Measurements from ENCODE around the gene ROBO1.
"Not testable (repeated sequence)": the region's sequence is repeated elsewhere in the genome, so short reads cannot be mapped to it uniquely, and the experiment has no call there.

The ROBO1 gene

DNA sequence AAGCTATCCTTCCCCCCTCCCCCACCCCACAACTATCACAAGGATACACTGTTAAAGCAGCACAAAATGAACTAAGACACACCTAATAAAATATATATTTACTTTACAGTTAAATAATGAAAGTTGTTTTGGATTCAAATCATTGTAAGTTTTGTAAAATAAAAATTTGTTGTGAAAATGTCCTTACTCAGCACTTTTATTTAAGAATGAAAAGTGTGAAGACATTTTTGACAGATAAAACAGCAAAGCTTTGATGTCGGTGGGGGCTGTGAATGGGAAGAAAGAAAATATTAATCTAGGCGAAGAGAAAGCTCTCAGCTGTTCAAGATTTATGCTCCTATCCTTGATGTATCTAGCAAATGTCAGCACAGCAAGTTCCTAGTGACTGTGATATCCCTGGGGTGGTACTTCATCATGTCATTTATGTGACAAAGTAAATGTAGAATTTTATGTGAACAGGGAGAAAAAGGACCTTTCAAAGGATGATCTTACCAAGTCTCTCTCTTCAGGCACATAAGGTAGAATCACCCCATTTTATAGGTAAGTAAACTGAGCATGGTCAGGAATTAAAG lies 216.4 kb downstream of the ROBO1 start:
- DNase-seq (ENCODE audit: low spot score), result no peak

DNA sequence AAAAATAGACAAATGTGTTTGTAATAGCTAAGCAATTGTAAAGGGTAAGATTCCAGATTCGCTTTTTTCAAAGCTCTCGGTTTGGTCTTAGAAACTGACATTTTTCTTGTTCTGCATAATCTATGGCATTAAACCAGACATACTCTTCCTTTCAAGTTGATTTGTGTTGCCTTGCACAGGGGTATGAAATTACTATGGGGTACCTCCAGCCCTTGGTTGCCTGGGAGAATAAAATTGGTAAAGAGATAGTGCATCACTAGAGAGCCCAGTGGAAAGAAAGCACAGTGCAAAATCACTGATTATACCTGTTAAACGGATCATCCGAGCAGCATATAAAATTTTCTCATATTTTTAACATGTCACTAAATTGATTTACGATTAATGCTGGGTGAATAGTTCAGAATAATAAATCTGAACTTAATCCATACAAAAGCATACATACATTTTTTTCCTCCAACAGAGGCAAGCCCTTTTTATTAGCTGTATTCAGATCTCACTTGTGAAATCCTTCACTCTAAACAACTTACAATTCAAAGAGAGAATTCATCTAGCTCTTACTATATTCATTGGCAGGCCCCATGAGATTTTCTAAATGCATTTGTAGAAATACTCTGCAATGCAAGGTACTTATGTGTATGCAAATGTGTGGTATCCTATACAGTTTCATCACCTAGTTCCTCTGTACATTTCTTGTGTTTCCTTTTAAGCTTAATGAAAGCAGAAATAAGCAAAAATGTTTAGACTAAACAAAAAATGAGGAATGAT lies 224.4 kb downstream of the ROBO1 start:
- DNase-seq (ENCODE audit: low spot score), result no peak

DNA sequence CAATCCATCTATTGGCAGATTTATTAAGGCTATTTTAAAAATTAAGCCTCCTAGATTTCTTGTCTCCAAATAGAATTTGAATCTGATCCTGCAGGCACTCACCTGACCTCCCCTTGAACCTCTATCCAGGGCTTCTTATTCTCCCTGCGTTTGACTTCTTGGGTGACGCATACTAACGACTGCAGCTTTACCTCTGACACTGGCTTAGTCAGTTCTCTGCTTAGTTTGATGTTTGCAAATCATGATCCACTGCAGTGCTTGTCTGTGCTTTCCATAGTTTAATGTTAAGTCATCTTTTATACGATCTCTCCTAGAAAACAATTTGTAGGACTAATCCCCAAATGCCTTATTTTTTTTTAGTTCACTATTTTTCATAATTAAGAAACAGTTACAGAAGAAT lies 233.1 kb downstream of the ROBO1 start:
- DNase-seq (ENCODE audit: low spot score), result no peak

DNA sequence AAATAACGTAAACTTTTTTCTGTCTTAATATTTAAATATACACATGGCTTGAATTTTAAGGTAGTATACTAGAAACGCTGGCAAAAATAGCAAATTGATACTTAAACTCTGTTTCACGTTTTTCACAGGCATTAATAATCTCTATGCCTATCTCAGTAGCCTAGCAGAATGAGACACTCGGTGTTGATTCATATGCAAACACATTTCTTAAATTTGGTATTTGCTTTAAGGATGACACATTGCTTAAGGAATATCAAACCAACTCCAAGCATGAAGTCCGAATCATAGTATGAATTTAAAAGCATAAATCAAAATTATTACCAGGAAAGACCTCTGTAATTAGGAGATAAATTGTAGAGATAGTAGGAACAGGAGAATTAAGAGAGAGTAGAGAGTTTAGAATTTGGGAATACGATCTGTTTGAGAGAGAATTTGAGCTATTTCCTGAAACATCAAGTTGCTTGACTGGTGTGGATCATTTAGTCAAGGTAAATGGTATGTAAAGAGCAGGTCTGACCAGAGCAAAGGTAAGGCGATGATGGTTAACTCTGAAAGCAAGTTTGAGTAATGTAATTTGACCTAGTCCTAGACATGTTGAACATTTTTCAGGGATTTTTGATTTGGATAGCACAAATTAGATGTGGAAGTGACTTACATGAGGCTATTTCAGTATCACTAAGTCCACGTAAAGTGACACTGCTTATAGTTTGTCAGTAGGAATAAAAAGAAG lies 236.1 kb downstream of the ROBO1 start:
- no peak for DNase-seq (ENCODE audit: low spot score)

DNA sequence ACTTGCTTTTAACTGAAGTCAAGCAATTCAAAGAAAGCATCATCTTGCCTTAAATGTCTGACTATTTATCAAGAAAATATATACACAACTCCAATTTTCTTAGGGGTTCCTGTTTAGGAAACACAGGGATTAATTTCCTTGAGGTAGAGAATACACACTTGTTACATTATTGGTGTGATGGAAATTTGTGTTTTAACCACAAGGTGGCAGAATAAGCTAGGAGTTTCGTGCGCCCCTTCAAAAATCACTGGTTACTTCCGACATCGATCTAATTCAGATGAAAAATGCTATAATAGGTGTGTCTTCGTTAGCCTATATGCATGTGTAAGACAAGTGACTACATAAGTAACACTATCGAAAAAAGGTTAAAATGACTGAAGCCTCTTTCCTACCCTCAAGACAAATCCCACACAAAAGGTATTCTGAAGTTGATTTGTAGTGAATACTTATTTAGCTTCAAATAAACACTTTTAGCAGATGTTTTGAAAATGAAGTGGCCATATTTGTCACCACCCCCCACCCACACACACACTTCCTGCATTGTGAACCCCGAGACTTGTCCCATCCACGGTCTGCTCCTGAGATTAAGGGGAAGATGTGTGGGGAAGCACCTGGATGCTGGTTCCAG lies 246.5 kb downstream of the ROBO1 start:
- no peak for DNase-seq (ENCODE audit: low spot score)

DNA sequence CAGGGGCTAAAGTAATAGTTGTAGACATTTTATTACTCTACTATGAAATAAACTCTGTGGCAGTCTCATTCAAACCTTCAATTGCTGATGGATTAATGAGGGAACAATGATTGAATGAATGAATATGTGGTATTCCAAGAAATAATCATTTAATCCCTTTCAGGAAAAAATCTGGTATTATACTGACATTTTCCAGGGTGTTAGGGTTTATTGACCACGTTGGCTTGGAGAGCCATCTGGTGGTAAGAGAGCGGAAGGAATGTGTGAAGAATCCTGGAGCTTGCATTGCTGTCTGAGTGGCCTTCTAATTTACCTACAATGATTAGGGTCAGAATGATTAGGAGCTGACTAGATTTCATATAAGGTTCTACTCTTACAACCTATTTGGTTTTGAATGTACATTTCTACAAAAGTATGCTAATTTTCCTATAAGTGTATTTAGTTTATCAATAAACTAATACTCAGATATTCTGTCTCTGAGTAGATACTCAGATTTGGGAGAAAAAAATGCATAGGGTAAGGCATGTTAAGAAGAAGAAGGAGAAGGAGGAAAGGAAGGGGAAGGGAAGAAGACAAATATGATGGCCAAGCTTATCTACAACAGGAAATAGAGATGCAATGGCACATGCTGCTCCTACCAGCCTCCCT lies 249.9 kb downstream of the ROBO1 start:
- no peak for DNase-seq (ENCODE audit: low spot score)

DNA sequence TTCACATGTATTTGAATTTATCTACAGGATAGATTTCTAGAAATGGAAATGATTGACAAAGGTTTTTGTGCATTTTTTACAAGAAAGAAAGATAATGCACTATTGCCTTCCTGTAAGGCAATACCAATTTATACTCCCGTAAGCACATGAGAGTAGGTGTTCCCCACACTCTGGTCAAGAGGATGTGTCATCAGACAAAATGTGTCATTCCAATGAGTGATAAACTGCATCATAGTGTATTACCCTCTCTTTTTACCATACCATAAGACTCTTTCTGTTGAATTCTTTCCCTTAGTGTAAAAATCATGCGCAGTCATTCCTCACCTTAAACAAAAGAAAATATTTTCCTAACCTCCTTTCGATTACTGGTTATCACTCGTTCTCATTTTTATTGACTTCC lies 251.0 kb downstream of the ROBO1 start:
- DNase-seq (ENCODE audit: low spot score), result no peak

DNA sequence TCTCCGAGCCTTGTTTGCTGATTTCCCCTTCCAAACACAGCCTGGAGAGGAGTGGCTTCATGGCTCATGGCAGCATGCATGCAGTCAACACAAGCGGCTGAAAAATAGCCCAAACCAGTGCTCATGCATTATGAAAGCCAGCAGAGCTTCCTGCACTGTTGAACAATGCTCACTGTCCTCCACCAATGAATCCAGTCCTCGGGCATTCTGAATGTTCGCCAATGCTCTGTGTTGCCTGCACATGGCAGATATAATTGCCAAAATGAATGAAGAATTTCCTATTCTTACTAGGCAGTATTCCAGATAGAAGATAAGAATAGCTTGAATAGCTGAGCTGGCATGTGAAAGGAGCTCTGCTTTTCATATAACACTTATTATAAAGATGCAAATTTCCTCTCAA lies 252.7 kb downstream of the ROBO1 start:
- DNase-seq (ENCODE audit: low spot score), result no peak

DNA sequence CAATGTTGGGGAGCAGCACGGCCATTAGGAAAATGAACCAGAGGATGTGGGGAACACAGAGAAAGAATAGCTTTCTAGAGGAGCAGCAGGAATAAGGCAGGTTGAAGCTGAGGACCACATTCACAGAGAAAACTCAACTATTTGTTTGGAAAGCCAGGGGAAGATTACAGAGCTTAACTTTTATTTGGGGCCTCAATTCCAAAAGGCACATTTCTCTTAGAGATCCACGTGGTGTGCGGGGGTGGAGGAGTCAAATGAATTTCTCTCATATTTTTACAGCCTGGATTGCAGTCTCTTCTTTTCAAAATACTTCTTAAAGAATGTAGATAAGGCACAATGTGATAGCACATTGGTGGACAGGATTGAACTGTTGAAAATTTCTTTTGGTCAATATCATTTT lies 253.7 kb downstream of the ROBO1 start:
- no peak for DNase-seq (ENCODE audit: low spot score)

DNA sequence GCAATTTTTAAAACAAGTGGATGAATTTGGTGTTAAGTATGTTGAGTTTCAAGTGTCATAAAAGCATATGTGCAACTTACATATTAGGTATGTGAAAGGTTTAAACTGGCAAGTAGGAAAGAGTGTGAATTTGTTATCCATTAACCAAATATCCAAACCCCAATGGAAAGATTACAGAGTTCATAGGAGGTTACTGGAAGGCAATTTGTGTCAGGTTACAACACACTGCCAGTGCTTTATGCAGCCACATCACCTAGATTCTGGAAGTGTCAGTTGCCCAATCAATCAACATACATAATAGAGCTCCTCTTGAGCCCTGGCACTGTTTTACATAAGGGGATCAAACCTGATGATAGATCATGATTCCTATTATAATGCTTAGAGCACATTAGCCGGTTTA lies 261.0 kb downstream of the ROBO1 start:
- no peak for DNase-seq (ENCODE audit: low spot score)

DNA sequence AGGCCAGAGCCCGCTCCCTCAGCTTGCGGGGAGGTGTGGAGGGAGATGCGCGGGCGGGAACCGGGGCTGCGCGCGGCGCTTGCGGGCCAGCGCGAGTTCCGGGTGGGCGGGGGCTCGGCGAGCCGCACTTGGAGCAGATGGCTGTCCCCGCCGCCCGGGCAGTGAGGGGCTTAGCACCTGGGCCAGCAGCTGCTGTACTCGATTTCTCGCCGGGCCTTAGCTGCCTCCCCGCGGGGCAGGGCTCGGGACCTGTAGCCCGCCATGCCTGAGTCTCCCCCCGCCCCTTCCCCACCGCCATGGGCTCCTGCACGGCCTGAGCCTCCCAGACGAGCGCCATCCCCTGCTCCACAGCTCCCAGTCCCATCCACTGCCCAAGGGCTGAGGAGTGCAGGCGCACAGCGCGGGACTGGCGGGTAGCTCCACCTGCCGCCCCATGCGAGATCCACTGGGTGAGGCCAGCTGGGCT lies 265.5 kb downstream of the ROBO1 start:
- DNase-seq (ENCODE audit: low spot score), result not testable (repeated sequence)

DNA sequence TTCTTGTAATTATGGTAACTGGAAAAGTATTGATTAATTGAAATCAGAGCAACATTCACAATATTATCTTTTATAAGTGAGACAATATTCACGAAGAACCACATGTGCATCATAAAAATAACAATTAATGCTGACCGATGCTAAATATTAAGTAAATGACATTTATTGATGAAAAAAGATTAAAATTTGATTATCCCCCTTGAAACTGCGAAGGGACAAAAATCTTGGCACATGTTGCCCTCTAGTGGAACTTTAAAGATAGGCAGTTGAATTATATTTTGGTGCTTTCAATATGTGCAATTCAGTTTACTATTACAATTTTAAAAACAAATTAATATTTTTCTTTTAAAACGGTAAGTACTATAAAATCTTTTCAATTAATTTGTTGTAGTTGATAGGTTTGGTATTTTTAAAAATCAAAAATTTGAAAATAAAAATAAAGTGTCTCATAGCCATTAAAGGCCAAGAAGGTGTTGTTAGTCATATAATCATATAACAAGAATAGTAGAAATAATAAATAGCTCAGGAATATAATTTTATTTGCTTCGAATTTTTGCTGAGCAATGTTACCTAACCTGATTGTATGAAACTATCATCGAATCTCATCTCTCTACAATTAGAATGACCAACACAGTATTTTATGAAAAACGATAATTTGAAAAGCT lies 270.2 kb downstream of the ROBO1 start:
- DNase-seq (ENCODE audit: low spot score), result peak; percentile 36

DNA sequence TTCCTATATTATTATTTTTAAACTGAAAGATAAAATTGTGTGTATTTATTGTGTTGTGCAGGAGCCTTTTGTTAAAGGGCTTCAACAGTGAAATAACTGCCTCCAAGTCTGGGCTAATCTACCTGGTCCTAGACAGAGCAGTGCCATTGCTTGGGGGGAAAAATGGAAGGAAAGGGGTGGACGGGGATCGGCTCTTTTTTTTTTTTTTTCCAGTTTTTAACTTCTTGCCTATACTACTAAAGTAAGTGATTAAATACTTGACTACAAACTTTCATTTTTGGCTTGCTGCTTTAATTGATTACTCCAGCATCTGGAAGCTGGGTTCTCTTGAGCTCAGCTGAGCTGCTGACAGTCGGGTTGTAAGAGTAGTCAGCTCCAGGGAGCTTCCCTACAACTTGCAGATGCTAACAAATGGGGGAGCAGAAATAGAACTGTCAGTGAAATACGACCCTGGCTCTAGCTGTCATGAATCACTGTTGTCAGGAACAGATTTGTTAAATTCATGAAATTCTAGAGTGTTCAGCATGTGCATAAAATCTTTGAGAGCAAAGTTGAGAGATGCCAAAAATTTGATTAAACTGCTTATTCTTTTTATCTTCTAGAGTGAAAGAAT lies 276.7 kb downstream of the ROBO1 start:
- DNase-seq (ENCODE audit: low spot score), result no peak

DNA sequence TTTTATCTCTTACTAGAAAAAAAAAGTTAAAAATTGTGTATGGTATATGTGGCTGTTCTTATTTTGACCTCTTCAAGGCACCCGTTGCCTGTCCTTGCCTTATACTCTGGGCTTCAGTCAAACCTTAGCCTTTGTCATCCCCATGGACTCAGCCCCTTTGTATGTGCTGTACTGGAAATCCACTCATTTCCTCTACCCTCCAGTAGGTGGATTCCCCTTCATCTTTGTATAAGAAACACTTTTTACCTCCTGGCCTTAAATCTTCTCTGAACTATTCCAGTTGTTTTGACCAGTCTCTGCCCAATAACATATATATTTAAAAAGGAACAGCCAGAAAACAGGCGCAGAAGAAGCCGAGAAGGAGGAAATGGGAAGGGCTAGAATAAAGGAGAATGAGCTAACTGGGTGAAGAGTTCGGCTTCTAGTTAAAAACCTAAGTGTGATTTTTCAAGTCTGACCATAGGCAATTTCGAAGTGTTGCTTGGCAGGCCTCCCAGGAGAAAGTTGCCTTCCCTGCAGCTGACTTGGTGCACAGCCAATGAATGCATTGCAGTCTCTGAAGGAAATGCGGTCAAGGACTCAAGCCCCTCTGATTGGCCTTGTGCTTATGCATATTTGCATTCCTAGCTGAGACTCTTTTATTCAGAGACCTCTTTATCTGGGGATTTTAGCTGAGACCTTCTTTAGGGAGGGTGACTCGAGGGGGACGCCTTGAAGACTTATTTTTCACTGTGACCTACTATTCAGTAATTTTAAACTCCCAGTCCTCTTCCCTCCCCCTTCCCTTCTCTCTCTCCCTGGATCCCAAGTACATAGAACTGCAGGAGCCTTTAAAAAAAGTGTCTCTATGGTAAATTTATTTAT lies 277.4 kb downstream of the ROBO1 start:
- no peak for DNase-seq (ENCODE audit: low spot score)

DNA sequence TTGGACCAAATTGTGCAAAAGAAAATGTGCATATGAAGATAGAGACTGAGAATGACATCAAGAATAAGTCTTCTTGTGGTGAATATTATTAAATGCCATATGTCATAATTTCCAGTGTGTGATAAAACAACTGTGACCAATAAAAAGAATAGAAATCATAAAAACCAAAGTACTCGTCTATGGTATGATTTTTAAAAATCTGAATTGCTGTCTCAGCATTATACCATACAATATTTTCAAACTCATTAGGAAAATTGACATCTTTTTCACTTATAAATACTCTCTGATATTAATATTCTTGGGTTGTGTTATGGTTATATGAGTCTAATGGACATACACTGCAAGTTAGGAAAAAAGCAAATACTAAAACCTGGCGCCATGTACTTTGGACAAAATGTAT lies 279.4 kb downstream of the ROBO1 start:
- no peak for DNase-seq (ENCODE audit: low spot score)

DNA sequence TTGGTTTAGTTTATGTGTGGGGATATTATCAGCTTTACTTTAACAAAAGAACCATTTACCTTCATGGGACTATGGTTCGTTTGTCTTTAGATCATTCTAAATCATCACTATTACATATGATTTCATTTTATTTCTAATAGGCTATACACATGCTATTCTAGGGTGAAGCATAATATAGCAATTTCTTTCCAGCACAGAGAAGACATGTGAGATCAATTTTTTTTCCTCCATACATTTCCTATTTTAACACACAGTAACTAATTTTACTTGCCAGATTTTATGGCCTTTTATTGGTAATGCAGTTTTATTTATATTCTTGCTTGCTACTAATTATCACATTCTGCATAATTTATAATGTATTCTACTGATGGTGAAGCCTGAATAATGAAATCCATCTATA lies 287.1 kb downstream of the ROBO1 start:
- no peak for DNase-seq (ENCODE audit: low spot score)

DNA sequence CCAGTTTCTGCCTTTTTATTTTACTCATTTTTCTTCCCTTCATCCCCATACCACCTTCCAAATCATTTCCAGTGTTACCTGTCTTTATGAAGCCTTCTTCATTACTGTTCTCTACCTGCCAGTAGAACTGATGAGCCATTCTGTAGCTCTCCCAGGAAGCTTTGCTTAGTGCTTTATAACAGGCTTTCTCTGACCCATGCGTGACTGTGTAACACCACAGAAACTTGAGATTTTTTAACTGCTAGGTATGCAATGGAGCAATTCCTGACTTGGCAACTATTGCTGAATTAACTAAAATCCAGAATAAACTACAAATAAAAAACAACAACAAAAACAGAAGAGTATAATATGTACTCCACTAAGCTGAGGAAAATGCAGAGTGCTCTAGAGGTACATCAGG lies 289.2 kb downstream of the ROBO1 start:
- no peak for DNase-seq (ENCODE audit: low spot score)

DNA sequence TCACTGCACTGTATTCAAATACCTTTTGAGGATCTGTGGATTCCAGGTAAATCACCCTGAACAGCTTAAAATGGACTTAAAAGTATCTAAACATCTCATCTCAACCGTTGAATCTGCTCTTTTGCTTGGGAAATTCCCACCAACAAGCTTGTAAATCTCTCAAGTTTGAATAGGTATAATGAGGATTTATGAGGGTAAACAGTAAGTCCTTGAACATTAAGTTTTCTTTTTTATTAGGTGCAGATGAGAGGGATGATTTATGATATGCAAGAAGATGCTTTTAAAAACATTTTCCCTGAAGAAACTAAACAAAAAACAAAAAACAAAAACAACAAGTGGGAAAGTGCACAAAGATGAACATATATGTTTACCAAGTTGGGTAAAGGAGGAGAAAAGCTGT lies 290.6 kb downstream of the ROBO1 start:
- no peak for DNase-seq (ENCODE audit: low spot score)

DNA sequence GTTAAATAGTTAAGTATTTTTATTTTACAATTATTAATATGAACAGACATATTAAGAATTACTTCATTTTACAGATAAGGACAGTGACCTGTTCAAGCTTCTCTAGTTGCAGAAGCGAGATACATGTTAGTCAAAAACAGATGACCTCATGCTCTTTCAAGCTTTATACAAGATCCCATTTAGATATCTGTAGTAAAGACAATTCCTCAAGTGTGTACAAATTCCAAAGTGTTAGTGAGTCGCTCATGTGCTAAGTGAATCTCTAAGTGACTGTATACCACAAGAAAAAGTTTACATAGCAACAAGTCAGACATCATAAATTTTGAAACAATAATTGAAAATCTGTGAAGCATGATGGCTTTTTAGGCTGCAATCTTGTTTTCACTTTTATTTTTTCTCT lies 293.8 kb downstream of the ROBO1 start:
- DNase-seq (ENCODE audit: low spot score), result no peak

DNA sequence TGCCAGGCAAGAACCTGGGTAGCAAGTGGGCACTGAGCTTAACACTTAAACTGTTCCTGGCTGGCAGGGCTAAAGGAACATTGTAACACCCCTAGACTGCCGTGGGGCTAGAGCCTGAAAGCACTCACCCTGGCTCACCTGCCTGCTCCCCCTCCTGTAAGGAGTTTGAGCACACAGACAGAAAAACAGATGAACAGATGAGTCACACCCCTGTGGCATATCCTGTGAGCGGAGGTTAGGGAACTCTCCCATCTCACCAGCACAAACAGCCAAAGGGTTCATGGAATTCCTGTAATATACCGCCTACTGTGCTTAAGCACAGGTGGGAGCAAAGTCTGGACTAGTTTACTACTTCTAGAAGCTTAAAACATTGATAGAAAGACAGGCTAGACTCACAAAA lies 300.1 kb downstream of the ROBO1 start:
- DNase-seq (ENCODE audit: low spot score), result no peak

Data from hepatic stellate cell (primary cell).